NAMALWA (cell line): Measurements from ENCODE around the gene HEXIM1.

Experiments
- DNase-seq: peaks from one replicate; pipeline ENCODE4 v3.0.0-alpha.2; 2015; ENCODE audit warnings: low spot score

Gene HEXIM1

DNA sequence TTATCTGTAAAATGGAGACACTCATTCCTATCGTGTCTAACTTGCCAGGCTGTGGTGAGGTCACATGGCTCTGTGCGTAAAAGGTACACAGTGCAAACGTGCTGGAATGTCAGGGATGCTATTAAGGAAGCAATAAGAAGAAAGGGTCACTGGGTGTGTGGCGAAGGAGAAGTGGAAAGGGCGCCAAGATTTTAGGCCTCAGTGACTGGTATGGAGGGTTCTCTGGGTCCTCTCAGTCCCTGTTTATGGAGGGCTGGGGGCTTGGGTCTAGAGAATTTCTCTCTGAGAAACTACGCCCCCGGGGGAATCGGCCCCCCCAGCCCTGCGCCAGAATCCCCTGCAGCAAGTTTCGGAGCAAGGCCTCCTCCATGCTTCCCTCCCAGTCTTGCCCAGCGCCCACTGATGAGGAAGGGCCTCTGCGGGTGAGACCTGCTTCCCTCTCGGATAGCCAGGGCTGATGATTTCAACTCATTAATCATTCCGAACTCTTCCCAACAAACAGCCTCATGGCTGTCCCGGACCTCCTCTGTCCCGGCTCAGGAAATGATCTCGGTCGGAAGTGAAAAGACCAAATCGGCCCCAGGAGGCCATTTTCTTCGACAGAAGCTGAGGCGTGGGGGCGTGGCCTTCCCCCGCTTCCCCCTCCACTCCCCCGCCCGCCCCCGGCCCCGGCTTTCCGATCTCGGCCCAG lies 1.2 kb upstream of the HEXIM1 start:
- DNase-seq, result no peak

DNA sequence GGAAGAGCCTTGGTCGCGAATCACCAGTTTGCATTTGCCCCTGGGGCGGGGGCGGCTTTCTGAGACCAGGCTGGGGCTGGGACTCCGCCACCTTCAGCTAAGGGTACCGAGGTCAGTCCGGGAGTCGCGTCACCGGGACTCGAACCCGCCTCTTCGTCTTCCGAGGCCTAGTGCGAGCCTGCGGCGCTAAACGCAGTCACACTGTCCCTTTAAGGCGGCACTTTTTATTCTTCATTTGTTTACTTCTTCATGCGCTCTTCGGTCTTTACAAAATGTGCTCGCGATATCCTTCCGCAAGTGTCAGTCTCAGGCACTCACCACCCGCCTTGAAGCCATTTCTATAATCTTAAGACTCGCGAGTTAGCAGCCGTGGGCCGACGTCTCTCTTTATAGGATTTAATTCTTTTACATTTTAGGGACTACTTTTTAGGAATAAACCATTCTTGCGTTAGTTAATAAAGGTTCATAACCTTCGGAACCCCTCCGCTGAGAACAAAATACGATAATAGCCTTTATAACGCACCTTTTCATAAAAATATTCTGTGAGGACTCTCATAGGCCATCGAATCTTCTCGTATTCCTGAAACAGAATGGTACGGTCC lies 593 bp upstream of the HEXIM1 start:
- DNase-seq, result peak; percentile 96

DNA sequence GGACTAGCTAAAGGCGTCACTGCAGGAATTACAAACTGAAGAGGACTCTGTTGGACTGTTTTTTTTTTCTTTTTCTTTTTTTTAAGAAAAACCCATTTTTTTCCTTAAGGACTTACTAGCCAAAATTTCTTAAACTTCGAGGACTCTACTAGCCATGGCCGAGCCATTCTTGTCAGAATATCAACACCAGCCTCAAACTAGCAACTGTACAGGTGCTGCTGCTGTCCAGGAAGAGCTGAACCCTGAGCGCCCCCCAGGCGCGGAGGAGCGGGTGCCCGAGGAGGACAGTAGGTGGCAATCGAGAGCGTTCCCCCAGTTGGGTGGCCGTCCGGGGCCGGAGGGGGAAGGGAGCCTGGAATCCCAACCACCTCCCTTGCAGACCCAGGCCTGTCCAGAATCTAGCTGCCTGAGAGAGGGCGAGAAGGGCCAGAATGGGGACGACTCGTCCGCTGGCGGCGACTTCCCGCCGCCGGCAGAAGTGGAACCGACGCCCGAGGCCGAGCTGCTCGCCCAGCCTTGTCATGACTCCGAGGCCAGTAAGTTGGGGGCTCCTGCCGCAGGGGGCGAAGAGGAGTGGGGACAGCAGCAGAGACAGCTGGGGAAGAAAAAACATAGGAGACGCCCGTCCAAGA lies 878 bp downstream of the HEXIM1 start:
- DNase-seq, result peak; percentile 84

DNA sequence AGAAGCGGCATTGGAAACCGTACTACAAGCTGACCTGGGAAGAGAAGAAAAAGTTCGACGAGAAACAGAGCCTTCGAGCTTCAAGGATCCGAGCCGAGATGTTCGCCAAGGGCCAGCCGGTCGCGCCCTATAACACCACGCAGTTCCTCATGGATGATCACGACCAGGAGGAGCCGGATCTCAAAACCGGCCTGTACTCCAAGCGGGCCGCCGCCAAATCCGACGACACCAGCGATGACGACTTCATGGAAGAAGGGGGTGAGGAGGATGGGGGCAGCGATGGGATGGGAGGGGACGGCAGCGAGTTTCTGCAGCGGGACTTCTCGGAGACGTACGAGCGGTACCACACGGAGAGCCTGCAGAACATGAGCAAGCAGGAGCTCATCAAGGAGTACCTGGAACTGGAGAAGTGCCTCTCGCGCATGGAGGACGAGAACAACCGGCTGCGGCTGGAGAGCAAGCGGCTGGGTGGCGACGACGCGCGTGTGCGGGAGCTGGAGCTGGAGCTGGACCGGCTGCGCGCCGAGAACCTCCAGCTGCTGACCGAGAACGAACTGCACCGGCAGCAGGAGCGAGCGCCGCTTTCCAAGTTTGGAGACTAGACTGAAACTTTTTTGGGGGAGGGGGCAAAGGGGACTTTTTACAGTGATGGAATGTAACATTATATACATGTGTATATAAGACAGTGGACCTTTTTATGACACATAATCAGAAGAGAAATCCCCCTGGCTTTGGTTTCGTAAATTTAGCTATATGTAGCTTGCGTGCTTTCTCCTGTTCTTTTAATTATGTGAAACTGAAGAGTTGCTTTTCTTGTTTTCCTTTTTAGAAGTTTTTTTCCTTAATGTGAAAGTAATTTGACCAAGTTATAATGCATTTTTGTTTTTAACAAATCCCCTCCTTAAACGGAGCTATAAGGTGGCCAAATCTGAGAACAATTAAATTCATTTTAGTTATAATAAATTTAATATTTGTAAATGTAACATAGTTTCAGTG lies 1.7 kb downstream of the HEXIM1 start:
- DNase-seq, result peak; percentile 42

DNA sequence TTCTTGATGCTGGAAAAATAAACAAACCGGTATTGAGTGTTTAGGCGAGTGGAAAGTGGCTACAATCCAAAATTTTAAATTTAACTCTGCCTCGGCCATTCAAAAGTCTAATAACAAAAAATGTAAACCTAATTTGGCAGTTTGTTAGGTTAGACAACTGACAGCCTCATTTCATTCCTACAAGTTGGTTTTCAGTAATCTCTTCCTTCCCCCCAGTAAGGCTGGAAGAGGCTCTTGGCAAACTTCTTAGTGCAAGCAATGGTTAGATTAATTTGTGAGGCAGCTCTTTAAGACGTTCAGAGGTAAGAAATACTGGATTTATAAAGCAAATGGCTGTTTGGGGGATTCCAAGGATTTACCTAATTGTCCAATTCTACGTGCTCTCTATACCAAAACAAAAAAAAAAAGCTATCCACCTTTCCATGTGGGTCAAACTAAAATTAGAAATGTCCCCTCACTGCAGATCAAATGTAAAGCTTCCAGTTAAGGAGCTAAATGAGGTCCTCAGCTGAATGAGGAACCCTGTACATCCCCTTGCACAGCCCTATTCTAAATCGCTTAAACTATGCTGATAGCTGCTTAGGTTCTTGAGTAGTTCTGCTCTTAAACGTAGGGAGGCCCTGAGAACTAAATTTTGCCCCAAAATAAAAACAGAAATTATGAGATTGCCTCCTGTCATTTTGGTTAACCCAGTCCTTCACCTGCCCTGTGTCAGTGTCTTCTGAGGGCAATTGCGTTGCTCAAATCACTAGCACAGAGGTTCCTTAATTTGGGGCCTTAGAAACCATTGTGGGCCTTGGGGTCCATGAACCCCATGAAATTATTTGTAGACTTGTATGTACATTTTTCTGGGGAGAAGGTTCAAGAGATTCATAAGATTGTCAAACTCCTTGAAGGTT lies 2.9 kb downstream of the HEXIM1 start:
- DNase-seq, result no peak

DNA sequence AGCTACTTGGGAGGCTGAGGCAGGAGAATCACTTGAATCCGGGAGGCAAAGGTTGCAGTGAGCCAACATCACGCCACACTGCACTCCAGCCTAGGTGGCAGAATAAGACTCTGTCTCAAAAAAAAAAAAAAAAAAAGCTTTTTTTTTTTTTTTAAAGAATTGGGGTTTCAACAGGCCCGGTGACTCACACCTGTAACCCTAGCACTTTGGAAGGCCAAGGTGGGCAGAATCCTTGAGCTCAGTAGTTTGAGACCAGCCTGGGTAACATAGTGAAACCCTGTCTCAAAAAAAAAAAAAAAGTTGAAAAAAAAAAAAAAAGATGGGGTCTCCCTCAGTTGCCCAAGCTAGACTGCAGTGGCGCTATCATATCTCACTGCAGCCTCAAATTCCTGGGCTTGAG lies 6.8 kb downstream of the HEXIM1 start:
- no peak for DNase-seq

DNA sequence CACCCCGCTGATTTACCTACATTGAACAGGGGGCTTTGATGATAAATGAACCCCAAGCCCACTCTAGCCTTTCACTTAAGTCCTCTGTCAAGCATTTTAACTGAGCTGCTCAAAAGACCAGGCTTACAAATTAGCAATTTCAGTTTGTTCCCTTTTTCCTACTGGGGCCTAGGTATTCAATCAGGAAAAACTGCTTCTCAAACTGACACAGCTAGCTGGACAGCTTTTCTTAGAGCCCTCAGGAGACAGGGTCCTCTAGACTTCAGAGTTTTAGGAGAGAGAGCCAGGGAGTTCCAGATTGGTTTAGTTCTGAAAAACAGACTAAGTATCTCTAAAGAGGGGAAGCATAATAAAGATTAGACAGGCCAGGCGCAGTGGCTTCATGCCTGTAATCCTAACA lies 7.2 kb downstream of the HEXIM1 start:
- no peak for DNase-seq

DNA sequence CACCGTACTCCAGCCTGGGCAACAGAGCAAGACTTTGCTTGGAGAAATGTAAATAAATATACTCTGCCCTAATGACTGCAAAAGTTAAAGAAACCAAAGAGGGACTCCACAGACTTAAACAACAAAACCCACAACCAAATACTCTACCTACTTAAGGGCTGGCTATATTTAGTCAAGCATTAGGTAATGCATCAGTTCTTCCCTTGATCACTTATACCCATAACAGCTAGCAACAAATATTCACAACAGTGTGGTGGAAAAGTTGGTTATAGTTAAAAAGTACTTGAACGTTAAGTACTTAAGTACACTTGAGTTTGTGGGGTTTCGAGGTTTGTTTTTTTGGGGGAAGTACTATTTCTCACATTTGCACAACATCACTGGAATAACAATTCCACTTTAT lies 8.0 kb downstream of the HEXIM1 start:
- DNase-seq, result no peak

DNA sequence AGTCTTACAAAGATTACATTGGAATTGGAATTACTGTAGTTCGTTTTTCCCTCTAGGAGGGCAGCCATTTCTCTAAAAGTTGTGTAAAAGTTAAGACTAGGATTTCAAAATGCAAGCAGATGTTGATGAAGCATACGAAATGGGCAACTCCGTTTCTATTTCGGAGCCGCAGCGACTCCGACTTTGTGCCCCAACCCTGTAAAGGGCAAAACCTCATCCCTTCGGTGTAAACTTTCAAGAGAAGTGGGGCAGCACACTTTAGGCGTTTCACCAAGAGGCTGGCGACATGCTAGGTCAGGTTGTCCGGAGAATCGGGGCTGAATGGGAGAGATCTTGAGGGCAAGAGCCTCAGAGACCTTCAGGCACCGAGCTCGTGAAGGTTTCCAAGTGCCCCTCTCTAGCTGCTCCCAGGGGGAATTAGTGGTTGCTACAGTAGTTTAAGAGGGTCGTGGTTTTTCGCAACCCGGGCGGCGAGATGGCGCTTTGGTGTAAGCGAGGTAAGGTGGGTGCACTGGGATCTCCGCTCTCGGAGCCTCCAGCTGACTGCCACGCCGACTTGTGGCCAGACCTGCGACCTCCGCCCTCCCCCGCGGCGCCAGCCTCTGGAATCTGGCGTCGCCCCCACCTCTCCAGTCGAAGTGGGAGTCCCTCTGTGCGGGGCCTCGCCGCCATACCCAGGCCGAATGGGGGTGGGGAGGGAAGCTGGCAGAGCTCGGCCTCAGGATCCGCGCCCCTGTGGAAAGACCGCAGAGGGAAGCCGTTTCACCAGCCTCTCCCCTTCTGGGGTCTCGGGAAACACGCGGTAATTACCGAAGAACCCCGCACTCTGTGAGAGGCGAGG lies 12.4 kb downstream of the HEXIM1 start:
- peak; percentile 69 for DNase-seq

DNA sequence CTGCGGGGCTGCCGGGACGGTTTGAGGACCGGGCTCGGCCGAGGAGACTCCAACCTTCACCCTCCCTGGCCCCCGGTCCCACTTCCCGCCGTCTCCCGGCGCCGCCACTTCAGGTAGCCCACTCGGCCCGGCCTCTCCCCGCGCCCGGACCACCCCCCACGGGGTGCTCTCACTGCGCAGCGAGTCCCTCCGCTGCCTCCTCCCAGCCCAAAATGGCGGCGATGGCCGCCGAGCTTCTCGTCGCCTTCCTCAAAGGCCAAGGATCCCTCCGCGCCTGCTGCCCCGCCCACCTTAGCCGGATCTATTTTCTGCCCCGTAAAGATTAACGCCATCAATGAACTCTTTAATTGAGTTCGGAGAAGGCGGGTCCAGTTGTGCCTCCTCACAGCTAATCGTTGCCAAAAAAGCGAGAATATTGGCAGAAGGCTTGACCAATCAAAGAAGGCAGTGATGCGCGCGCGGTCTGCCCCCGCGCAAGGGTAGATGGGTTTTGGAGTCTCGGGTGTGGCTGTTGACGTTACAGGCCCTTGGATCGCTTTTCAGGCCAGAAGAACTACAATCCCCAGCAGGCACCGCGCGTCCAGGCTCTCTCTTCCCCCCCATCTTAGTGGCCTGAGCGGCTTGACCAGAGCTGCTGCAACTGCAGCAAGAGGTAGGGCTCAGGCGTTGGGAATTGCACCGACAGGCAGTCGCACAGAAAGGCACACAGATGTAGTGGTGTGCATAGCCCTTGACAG lies 13.2 kb downstream of the HEXIM1 start, which contains the start of gene HEXIM2:
HEXIM2 (plus strand) TSS at position 588 of the 737 bp plus-strand sequence. CDS start 919 bp downstream, outside the sequence.
- DNase-seq, result peak; percentile 100

DNA sequence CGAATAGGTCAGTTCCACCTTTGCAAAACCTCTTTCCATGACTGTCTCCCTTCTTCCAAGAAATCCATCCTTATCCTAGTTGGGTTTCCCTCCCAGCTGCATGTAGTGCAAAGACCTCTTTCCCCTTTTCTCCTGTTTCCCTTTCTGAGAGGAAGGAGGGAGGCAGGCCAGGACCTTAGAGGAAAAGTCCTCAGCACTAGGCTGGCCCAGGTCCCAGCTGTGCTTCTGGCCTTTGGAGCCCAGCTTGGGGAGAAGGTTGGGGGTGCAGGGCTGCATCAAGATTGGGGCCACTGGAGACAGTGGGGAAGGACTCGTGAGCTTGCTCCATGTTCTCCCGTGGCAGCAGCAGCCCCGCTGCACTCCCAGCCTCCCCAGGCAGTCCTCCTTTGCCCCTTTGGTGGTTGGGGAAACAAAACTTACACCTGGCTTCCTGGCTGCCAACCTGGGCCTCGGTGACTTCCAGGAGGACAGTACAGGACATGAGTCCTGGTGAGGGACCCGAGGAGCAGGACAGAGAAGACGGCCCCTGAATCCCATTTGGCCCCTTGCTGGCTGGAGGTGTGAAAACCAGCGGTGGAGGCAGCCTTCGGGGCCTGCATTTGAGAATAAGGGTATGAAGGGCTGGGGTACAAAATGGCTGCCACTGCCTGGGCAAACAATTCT lies 13.9 kb downstream of the HEXIM1 start:
- no peak for DNase-seq

DNA sequence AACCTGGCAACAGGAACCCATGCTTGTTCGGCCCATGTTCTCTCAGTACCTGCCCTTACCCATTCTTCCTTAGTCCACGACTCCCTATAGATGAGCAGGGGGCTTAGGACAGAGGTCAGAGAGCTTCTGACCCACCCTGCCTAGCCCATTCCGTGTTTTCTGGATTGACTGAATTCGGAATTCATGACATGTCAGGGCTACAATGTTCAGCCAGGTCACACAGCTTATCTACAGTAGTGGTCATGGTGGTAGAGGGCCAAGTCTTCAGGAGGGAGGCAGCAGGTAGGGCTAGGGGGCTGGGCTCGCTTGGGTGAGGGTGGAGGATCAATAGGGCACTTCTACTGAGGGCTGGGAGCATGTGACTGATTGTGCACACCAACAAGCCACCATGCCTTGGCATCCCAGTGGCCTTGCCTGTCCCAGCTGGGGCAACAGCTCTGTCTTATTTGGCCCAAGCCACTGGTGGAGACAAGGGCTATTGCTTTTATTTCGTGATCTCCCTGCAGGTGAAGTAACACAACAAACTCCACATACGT lies 16.5 kb downstream of the HEXIM1 start:
- no peak for DNase-seq

DNA sequence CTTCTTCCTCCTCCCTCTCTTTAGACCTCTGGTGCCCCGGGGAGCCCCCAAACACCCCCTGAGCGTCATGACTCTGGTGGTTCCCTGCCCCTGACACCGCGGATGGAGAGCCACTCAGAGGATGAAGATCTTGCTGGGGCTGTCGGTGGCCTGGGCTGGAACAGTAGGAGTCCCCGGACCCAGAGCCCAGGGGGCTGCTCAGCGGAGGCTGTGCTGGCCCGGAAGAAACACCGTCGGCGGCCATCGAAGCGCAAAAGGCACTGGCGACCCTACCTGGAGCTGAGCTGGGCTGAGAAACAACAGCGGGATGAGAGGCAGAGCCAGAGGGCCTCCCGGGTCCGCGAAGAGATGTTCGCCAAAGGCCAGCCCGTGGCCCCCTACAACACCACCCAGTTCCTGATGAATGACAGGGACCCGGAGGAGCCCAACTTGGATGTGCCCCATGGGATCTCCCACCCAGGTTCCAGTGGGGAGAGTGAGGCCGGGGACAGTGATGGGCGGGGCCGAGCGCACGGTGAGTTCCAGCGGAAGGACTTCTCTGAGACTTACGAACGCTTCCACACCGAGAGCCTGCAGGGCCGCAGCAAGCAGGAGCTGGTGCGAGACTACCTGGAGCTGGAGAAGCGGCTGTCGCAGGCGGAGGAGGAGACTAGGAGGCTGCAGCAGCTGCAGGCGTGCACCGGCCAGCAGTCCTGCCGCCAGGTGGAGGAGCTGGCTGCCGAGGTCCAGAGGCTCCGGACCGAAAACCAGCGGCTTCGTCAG lies 20.9 kb downstream of the HEXIM1 start:
- DNase-seq, result no peak

DNA sequence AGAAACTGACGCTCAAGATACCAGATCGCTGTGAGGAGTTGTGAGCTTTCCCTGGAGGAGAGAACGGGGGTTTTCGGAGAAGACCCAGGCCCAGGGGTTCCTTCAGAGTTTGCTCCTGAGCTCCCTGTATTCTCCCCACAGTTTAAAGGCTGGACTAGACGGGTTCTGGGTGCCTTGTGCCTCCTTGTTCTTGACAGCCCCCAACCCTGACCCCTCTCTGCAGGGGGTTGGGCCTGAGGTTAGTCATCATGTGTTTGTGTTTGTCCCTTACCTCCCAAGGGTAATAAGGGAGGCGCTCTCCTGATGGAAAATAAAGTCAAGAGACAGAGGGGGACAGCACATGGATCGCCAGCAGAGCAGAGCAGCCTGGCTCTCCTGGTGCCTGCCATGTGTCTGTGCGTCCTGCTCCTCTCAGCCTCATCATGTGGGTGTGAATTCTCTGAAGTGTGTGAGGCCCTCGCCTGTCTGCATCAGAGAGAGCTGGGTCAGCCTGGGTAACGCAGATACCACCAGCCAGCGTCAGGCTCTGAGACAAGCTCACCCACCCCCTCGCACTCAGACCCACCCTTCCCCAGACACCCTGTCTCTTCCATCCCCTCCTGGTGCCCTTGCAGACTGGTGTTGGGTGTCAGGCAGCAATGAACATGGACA lies 22.1 kb downstream of the HEXIM1 start:
- DNase-seq, result no peak

DNA sequence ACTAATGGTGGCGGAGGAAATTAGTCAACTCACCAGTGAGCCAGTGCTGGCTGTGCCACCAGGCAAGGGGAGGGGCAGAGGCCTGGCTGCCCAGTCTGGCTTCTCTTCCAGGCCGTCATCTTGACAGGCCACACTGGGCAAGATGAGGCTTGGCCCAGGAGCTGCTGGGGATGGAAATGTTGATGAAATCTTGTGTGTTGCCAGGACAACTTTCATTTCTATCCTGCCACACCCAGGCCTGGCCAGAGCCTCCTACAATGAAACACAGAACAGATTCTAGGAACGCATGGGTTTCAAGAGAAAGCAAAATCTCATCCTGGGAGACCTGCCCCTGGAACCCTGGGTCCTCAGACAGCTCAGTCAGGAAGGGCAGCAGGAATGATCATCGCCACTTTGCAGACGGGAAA lies 22.7 kb downstream of the HEXIM1 start:
- no peak for DNase-seq

DNA sequence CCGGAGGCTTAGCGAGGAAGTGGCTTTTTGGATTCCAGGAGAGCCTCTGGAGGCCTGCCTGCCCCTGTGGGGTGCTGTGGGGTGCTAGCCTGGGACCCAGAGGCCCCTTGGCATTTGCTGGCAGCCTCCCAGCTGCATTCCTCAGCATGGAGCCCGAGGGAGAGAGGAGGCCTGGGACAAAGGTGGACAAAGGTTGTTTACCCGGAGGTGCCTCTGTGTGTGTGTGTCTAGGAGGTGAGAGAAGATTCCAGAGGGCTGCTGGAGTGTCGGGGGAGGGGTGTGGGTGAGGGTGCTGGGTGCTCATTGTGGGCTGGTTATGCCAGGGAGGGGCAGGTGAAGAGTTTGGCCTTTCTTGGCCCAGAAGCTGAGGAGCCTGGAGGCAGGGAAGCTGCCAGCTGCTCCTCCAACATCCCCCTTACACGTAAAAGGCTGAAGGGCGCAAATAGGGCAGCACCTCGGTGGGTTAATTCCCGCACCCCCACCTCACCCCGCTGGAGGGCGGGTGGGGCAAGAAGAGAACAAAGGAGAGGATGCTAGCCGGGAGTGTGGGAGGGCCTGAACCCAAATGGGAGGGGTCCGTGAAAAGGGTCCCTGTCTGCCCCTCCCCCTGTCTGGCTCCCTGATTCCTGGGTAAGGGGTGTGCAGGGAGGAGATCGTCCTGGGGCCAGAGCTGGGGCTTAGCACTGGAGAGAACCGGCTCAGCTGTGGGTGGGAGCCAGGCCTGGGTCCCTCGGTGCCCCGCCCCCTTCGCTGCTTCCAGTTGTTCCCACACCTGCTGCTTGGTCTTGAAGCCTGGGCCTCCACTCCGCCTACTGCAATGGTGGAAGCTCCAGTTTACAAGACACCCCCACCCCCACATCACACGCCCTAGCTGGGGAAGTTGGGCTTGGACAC lies 23.3 kb downstream of the HEXIM1 start:
- no peak for DNase-seq

DNA sequence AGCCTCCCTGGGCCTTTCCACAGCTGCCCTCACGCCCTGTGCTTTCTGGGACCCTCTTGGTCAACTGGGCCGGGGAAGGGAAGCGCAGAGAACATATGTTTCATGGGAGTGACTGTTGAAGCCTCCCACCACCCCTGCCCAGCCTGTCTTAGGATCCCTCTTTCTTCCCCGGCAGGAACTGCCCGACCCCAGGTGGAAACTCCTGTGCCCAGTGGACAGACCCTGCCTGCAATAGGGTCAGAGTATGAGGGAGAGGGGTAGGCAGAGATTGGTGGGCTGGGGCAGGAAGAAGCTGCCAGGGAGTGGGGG lies 23.9 kb downstream of the HEXIM1 start:
- DNase-seq, result no peak
